Prostate gland (tissue), 2 donors: ENCODE data around the gene RAD51B. TPM values are rescaled to one million over a fixed set of nuclear protein-coding genes. Genes with fewer than 3 reads are reported as not detected.

Experiments used
- DNase-seq: peaks from one replicate; pipeline ENCODE4 v3.0.0-alpha.2; 2019; ENCODE audit warnings: low spot score
- H3K27ac ChIP-seq, 2 donors: fragments of 200-600 bp; sonication (generic); 2 replicates each; pipeline ENCODE4 v1.5.1; 2017 to 2019
- H3K27me3 ChIP-seq: fragments of 200-600 bp; sonication (generic); replicated peaks from 2 replicates; pipeline ENCODE4 v1.5.1; 2019; ENCODE audit not compliant: insufficient read depth
- H3K36me3 ChIP-seq, 2 donors: fragments of 200-600 bp; sonication (generic); 1 replicate in 1 of 2; 2 replicates in 1 of 2; pipeline versions ENCODE4 v1.5.1 to v1.8.1; 2017 to 2019
- H3K4me1 ChIP-seq: fragments of 200-600 bp; sonication (generic); replicated peaks from 2 replicates; pipeline ENCODE4 v1.5.1; 2019
- H3K4me3 ChIP-seq, 2 donors: fragments of 200-600 bp; sonication (generic); 2 replicates each; pipeline ENCODE4 v1.5.1; 2017 to 2019
- H3K9me3 ChIP-seq: fragments of 200-600 bp; sonication (generic); 2 replicates; pipeline ENCODE4 v1.5.1; 2017
- CTCF ChIP-seq, 4 experiments: fragments of 200-600 bp in 2 of 4; fragments of 450-650 bp in 2 of 4; sonication (generic) in 2 of 4; IDR thresholded peaks; 1 replicate in 3 of 4; 2 replicates in 1 of 4; pipeline ENCODE4 v1.5.1; 2016 to 2019; ENCODE audit warnings: antibody characterized with exemption in 4 of 4, mild to moderate bottlenecking in 2 of 4, moderate library complexity in 2 of 4
- POLR2A ChIP-seq: fragments of 450-650 bp; IDR thresholded peaks from one replicate; pipeline ENCODE4 v1.6.1; 2016; ENCODE audit warnings: antibody characterized with exemption, mild to moderate bottlenecking
- POLR2AphosphoS5 ChIP-seq: sonication (generic); formaldehyde crosslinking; IDR thresholded peaks from one replicate; pipeline ENCODE4 v1.6.1; 2017; ENCODE audit warnings: antibody characterized with exemption
- WGBS: methylation state at CpG from one replicate; pipeline ENCODE4 v1.1.5; 2018; 5-methylcytosine and 5-hydroxymethylcytosine counted together
- intact Hi-C: fragments of 100-400 bp; cut with DNase I; formaldehyde crosslinking; loops from one replicate; pipeline ENCODE4 v1.14.2; 2022
- total RNA-seq, 2 donors: library from RNA; depleted of rRNA; stranded (reverse); fragments of >200 nt; gene quantifications; one replicate each; pipeline ENCODE4 v1.1.0, GENCODE V29; 2016

The RAD51B gene
- total RNA-seq, 2 donors from 2014 or later: 14.9 to 35.8 TPM

- intact Hi-C loops: no loop called here
- Histone ChIP-seq H3K36me3 (no peaks in the 10 kb centered on the region), H3K27me3 (no peaks in the 10 kb centered on the region), H3K9me3 (no peaks in the 10 kb centered on the region), H3K4me1 (no peaks in the 10 kb centered on the region), H3K27ac (peak overlapping the region in 1 of 2 donors; percentile 5), H3K4me3 (no peak overlapping the region)
- 100% methylated on average over 4 of the region's 4 CpGs for WGBS
- TF ChIP-seq POLR2AphosphoS5 (no peak), POLR2A (no peak), CTCF (IDR thresholded peaks at IDR 0.05) (no peak)
- DNase-seq: no peak
These were observed 657.5 kb downstream of the RAD51B start for GRCh38 chr14:68477110-68477455.

GRCh38 chr14:68477461-68478085 is 658.0 kb downstream of the RAD51B start:
- intact Hi-C loops: no loop called here
- DNase-seq: no peak
- Histone ChIP-seq H3K27ac (no peak overlapping the region), H3K9me3 (no peaks in the 10 kb centered on the region), H3K36me3 (no peaks in the 10 kb centered on the region), H3K4me1 (no peaks in the 10 kb centered on the region), H3K27me3 (no peaks in the 10 kb centered on the region), H3K4me3 (no peak overlapping the region)
- WGBS: 95% methylated on average over 8 of the region's 8 CpGs
- TF ChIP-seq POLR2A (no peak), CTCF (IDR thresholded peaks at IDR 0.05) (no peak)

- intact Hi-C loops: no loop called here
- Histone ChIP-seq H3K4me3 (no peak overlapping the region), H3K4me1 (no peaks in the 10 kb centered on the region), H3K36me3 (no peaks in the 10 kb centered on the region), H3K27me3 (no peaks in the 10 kb centered on the region), H3K9me3 (no peaks in the 10 kb centered on the region), H3K27ac (no peak overlapping the region)
- 50% methylated on average over 3 of the region's 3 CpGs for WGBS
- DNase-seq: no peak
- TF ChIP-seq POLR2A: no peak
- no peak for TF ChIP-seq CTCF (IDR thresholded peaks at IDR 0.05)
- TF ChIP-seq POLR2AphosphoS5: no peak
These were observed 659.7 kb downstream of the RAD51B start for GRCh38 chr14:68479247-68479646.

- DNase-seq: no peak
- no peaks in the 10 kb centered on the region for H3K36me3 ChIP-seq
- no peaks in the 10 kb centered on the region for H3K9me3 ChIP-seq
- H3K4me3 ChIP-seq: no peak overlapping the region
- TF ChIP-seq CTCF (IDR thresholded peaks at IDR 0.05): no peak
- no peak for TF ChIP-seq POLR2A
- no peak for TF ChIP-seq POLR2AphosphoS5
- no peaks in the 10 kb centered on the region for H3K27me3 ChIP-seq
- intact Hi-C loops: no loop called here
- H3K27ac ChIP-seq: no peak overlapping the region
- 93% methylated on average over 2 of the region's 2 CpGs for WGBS
- H3K4me1 ChIP-seq: no peaks in the 10 kb centered on the region
These were observed 662.4 kb downstream of the RAD51B start for GRCh38 chr14:68482018-68482417.

- Histone ChIP-seq H3K36me3 (no peaks in the 10 kb centered on the region), H3K4me3 (no peak overlapping the region), H3K27me3 (no peaks in the 10 kb centered on the region), H3K9me3 (no peaks in the 10 kb centered on the region), H3K27ac (no peak overlapping the region), H3K4me1 (no peaks in the 10 kb centered on the region)
- 96% methylated on average over 1 of the region's 1 CpG for WGBS
- TF ChIP-seq CTCF (IDR thresholded peaks at IDR 0.05) (no peak), POLR2A (no peak), POLR2AphosphoS5 (no peak)
- no peak for DNase-seq
- intact Hi-C loops: no loop called here
These were observed 663.3 kb downstream of the RAD51B start for GRCh38 chr14:68482772-68483395.
